ENCODE results near the gene ANTKMT. TPM values are rescaled to one million over a fixed set of nuclear protein-coding genes. Genes with fewer than 3 reads are reported as not detected.

Gene ANTKMT
- total and polyA plus RNA-seq, 2 of the 4 experiments (the other 2 are of a cell fraction), result 7.3 to 16.2 TPM

DNA sequence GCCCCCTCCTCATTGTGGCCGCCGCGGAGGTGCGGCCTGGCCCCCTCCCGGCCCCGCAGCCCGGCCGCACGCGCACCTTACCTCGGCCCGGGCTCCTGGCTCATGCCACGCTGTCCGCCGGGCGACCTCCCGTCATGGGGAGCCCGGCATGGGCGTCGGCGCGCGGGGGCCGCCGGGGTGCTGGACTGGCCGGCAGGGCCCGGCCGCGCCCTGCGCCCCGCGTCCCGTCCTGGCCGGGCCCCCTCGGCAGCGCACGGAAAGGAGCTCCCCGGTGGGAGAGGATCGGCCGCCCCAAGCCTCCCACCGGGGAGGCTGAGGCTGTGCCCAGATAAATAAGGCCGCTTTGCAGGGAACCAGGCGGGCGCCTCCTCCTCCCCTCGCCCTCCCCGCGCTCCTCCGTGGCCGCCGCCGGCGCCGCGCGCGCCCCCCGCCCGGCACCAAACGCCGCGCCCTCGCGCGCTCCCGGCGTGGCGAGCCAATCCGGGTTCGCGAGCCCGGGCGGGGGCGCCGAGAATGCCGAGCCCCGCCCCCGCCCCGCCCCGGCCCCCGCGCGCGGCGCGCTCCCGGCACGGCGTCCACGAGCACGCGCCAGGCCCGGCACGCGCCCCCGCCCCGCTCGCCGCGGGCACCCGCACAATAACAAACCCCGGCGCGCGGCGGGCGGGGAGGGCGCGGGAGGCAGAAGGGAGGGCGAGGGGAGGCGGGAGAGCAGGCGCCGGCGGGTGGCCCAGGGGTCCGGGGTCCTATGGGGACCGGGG lies 15.3 kb upstream of the ANTKMT start, which contains the start of gene FBXL16:
Gene FBXL16 (minus strand): TSS at position 371 of the 758 bp plus-strand sequence. CDS start 8,396 bp downstream, outside the sequence.
- H3K4me1 ChIP-seq (ENCODE audit: control insufficient read depth, insufficient read depth, low read length), result peaks cover 5% of the 10 kb centered on the region; the same call in 1 of the 2 replicates
- no peak within 1 kb of the TSS for H3K14ac ChIP-seq (replicated peaks; ENCODE audit: low read depth, low read length)
- H3K4me3 ChIP-seq (ENCODE audit: insufficient read depth, low read depth, low read length), result peak within 1 kb of the TSS; percentile 32; the same call in 1 of the 2 replicates
- H3K4me2 ChIP-seq (ENCODE audit: low read depth, low read length), result no peak within 1 kb of the TSS
- ChIA-PET CTCF (no interaction called here), POLR2A (ENCODE audit: unreplicated experiment) (no interaction called here)
- H3K27me3 ChIP-seq (ENCODE audit: control insufficient read depth, insufficient read depth, low read length), result peaks cover 64% of the 10 kb centered on the region
- dilution Hi-C loops (cut with HindIII; ENCODE audit: low sequenced_read_pairs, unreplicated experiment) (no loop called here), intact Hi-C loops (cut with micrococcal nuclease) (no loop called here), in situ Hi-C loops (cut with MboI; ENCODE audit: low sequenced_read_pairs) (loop anchor here (25.0 kb wide), 1 partner anchor 357 kb away; the partner anchor contains the start of gene SSTR5)
- H3K23ac ChIP-seq (ENCODE audit: low read depth, low read length), result no peak within 1 kb of the TSS
- peaks cover 18% of the 10 kb centered on the region; the same call in 1 of the 2 replicates for H4K20me1 ChIP-seq (ENCODE audit: insufficient read depth, low read length)
- peak; percentile 4; the same call in 1 of the 2 replicates for ATAC-seq (ENCODE audit: low read depth)
- 1% methylated on average over 21 of the region's 115 CpGs; no CpG with 5 or more reads in 1 of the 2 experiments for WGBS, 2 experiments (ENCODE audit: extremely low coverage in 2 of 2, insufficient read length in 1 of 2)
- no peak within 1 kb of the TSS for H2AFZ ChIP-seq (replicated peaks; ENCODE audit: low read length, poor library complexity)
- no peak within 1 kb of the TSS for H3K56ac ChIP-seq (ENCODE audit: extremely low read depth, insufficient read depth, low read length)
- H2BK5ac ChIP-seq (ENCODE audit: low read depth, low read length, poor library complexity, severe bottlenecking), result no peak within 1 kb of the TSS
- peak within 1 kb of the TSS; percentile 24 for H2AK9ac ChIP-seq (replicated peaks; ENCODE audit: low read depth, low read length, poor library complexity)
- no peak within 1 kb of the TSS for H4K8ac ChIP-seq (ENCODE audit: low read depth in 2 of 2, low read length in 2 of 2)
- no peaks in the 10 kb centered on the region for H3K36me3 ChIP-seq (ENCODE audit: control insufficient read depth, insufficient read depth, low read length)
- H4K5ac ChIP-seq (ENCODE audit: low read depth, low read length), result no peak within 1 kb of the TSS
- no peak within 1 kb of the TSS for H3K9ac ChIP-seq (ENCODE audit: low read depth, low read length)
- no peaks in the 10 kb centered on the region for H3K9me1 ChIP-seq (ENCODE audit: insufficient read depth, low read length)
- no peaks in the 10 kb centered on the region for H3K79me1 ChIP-seq (ENCODE audit: low read depth in 1 of 2, low read length in 2 of 2)
- TF ChIP-seq MAFK (IDR thresholded peaks at IDR 0.05; ENCODE audit: low read depth, low read length) (no peak), ELK1 (IDR thresholded peaks at IDR 0.05; ENCODE audit: borderline replicate concordance, low read depth, low read length) (no peak), MAZ (IDR thresholded peaks at IDR 0.05; ENCODE audit: borderline replicate concordance, low read depth, low read length) (no peak), NFE2L2 (IDR thresholded peaks at IDR 0.05; ENCODE audit: low read depth, low read length) (no peak), CEBPB (IDR thresholded peaks at IDR 0.05; ENCODE audit: low read depth, low read length) (no peak), BHLHE40 (IDR thresholded peaks at IDR 0.05; ENCODE audit: low read depth, low read length) (no peak), POLR2A (IDR thresholded peaks at IDR 0.05; ENCODE audit: low read depth, low read length) (no peak), FOS (IDR thresholded peaks at IDR 0.05; ENCODE audit: low read depth, low read length) (no peak), CHD1 (IDR thresholded peaks at IDR 0.05; ENCODE audit: low read depth, low read length) (no peak)
- no peak within 1 kb of the TSS for H3K18ac ChIP-seq (ENCODE audit: low read depth, low read length)
- no peak within 1 kb of the TSS for H2BK120ac ChIP-seq (ENCODE audit: low read depth, low read length)
- H3K4ac ChIP-seq (ENCODE audit: low read depth, low read length), result no peak within 1 kb of the TSS
- H2AK5ac ChIP-seq (ENCODE audit: low read depth, low read length), result no peak within 1 kb of the TSS
- H3K9me3 ChIP-seq (ENCODE audit: control insufficient read depth, insufficient read depth, low read length), result no peaks in the 10 kb centered on the region
- H2BK15ac ChIP-seq (ENCODE audit: low read depth, low read length), result no peak within 1 kb of the TSS
- no peak within 1 kb of the TSS for H3K27ac ChIP-seq (ENCODE audit: insufficient read depth, low read length)
- H2BK20ac ChIP-seq (ENCODE audit: low read depth, low read length), result no peak within 1 kb of the TSS
- no peak for DNase-seq
- BruUV-seq (replicated peaks), result no TSS peak
- H4K91ac ChIP-seq (ENCODE audit: insufficient read depth, low read depth, low read length), result no peak within 1 kb of the TSS

Measured in IMR-90 (cell line).